ENCODE results near the gene EFS. TPM values are rescaled to one million over a fixed set of nuclear protein-coding genes. Genes with fewer than 3 reads are reported as not detected.

The EFS gene
- polyA plus RNA-seq, 1 donor (not counting 4 experiments of a cell fraction or from before 2014, with no cell fraction given) = 1.4 TPM

DNA sequence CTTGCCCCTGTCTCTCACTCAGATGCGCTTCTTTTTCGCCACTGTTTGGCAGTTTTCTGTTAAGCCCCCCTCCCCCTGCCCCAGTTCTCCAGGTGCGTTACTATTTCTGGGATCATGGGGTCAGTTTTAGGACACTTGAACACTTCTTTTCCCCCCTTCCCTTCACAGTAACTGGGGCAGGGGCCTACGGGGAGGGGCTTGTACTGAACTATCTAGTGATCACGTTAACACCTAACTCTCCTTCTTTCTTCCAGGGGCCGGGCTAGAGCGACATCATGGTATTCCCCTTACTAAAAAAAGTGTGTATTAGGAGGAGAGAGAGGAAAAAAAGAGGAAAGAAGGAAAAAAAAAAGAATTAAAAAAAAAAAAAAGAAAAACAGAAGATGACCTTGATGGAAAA is 40.0 kb downstream of the EFS start:
- Histone ChIP-seq H3K79me2 (ENCODE audit: control insufficient read depth, insufficient read depth, low read length) (peaks cover 23% of the 10 kb centered on the region), H3K36me3 (ENCODE audit: control insufficient read depth in 2 of 2, extremely low read depth in 1 of 2, insufficient read depth in 2 of 2, low read length in 2 of 2) (peaks cover 15 to 16% of the 10 kb centered on the region in 2 experiments), H3K9me3 (ENCODE audit: control insufficient read depth, low read depth, low read length) (no peaks in the 10 kb centered on the region), H3K4me2 (ENCODE audit: control insufficient read depth, extremely low read depth, insufficient read depth, low read depth, low read length) (no peak overlapping the region), H4K20me1 (ENCODE audit: control insufficient read depth, extremely low read depth, insufficient read depth, low read length) (no peaks in the 10 kb centered on the region), H3K4me3 (ENCODE audit: control insufficient read depth in 2 of 3, extremely low read depth in 1 of 3, insufficient read depth in 2 of 3, low read depth in 1 of 3, low read length in 3 of 3) (no peak overlapping the region), H3K27me3 (ENCODE audit: control insufficient read depth, extremely low read depth, insufficient read depth, low read length) (no peaks in the 10 kb centered on the region), H3K4me1 (ENCODE audit: control insufficient read depth, extremely low read depth, insufficient read depth, low read length) (peaks cover 19% of the 10 kb centered on the region), H3K27ac (ENCODE audit: control insufficient read depth, insufficient read depth, low read length) (no peak overlapping the region), H3K9me1 (ENCODE audit: control insufficient read depth, extremely low read depth, insufficient read depth, low read length) (no peaks in the 10 kb centered on the region), H3K9ac (ENCODE audit: control insufficient read depth, extremely low read depth, insufficient read depth, low read length) (no peak overlapping the region), H2AFZ (ENCODE audit: control insufficient read depth, low read length) (no peak overlapping the region)
- DNase-seq (ENCODE audit: low read depth, low spot score) = no peak
- FAIRE-seq = no peak
- dilution Hi-C loops (cut with MboI; ENCODE audit: extremely low pct_ligation_motif_present, low sequenced_read_pairs) = no loop called here
- TF ChIP-seq EZH2 (IDR thresholded peaks at IDR 0.05; ENCODE audit: low read length) = no peak
- TF ChIP-seq CTCF (optimal IDR thresholded peaks at IDR 0.05 in 1 of 3, IDR thresholded peaks at IDR 0.05 in 1 of 3, conservative IDR thresholded peaks at IDR 0.05 in 1 of 3; ENCODE audit: extremely low read depth in 1 of 3, insufficient read depth in 2 of 3, low read length in 3 of 3) = no peak

GRCh38 chr14:23324455-23324846 is 40.5 kb downstream of the EFS start:
- no peak for FAIRE-seq

More at GRCh38 chr14:23324455-23324846, 40.5 kb downstream of the EFS start:
- H3K27ac ChIP-seq (ENCODE audit: control insufficient read depth, insufficient read depth, low read length) = no peak overlapping the region
- DNase-seq (ENCODE audit: low read depth, low spot score) = no peak
- H3K4me2 ChIP-seq (ENCODE audit: control insufficient read depth, extremely low read depth, insufficient read depth, low read depth, low read length) = no peak overlapping the region
- H3K27me3 ChIP-seq (ENCODE audit: control insufficient read depth, extremely low read depth, insufficient read depth, low read length) = no peaks in the 10 kb centered on the region
- dilution Hi-C loops (cut with MboI; ENCODE audit: extremely low pct_ligation_motif_present, low sequenced_read_pairs) = no loop called here
- H2AFZ ChIP-seq (ENCODE audit: control insufficient read depth, low read length) = no peak overlapping the region
- H4K20me1 ChIP-seq (ENCODE audit: control insufficient read depth, extremely low read depth, insufficient read depth, low read length) = no peaks in the 10 kb centered on the region
- TF ChIP-seq CTCF (optimal IDR thresholded peaks at IDR 0.05 in 1 of 3, IDR thresholded peaks at IDR 0.05 in 1 of 3, conservative IDR thresholded peaks at IDR 0.05 in 1 of 3; ENCODE audit: extremely low read depth in 1 of 3, insufficient read depth in 2 of 3, low read length in 3 of 3) (no peak), EZH2 (IDR thresholded peaks at IDR 0.05; ENCODE audit: low read length) (no peak)
- H3K4me1 ChIP-seq (ENCODE audit: control insufficient read depth, extremely low read depth, insufficient read depth, low read length) = peaks cover 19% of the 10 kb centered on the region
- H3K9me3 ChIP-seq (ENCODE audit: control insufficient read depth, low read depth, low read length) = no peaks in the 10 kb centered on the region
- H3K79me2 ChIP-seq (ENCODE audit: control insufficient read depth, insufficient read depth, low read length) = peaks cover 23% of the 10 kb centered on the region
- H3K4me3 ChIP-seq (ENCODE audit: control insufficient read depth in 2 of 3, extremely low read depth in 1 of 3, insufficient read depth in 2 of 3, low read depth in 1 of 3, low read length in 3 of 3) = no peak overlapping the region
- H3K9ac ChIP-seq (ENCODE audit: control insufficient read depth, extremely low read depth, insufficient read depth, low read length) = no peak overlapping the region
- no peaks in the 10 kb centered on the region for H3K9me1 ChIP-seq (ENCODE audit: control insufficient read depth, extremely low read depth, insufficient read depth, low read length)
- H3K36me3 ChIP-seq (ENCODE audit: control insufficient read depth in 2 of 2, extremely low read depth in 1 of 2, insufficient read depth in 2 of 2, low read length in 2 of 2) = peaks cover 17 to 18% of the 10 kb centered on the region in 2 experiments
